DMS114 treated with DMSO at 0.1 percent for 48 hours (cell line): ENCODE results near the gene MAST2.
"Not testable (repeated sequence)": the region's sequence is repeated elsewhere in the genome, so short reads cannot be mapped to it uniquely, and the experiment has no call there.

Experiments used
- DNase-seq: peaks from one replicate; lab custom pipeline; 2025; ENCODE audit not compliant: unreplicated experiment; lab: John Stamatoyannopoulos, UW

Gene MAST2

GRCh38 chr1:46056325-46056724 is 252.9 kb downstream of the MAST2 start:
- DNase-seq: no peak

- not testable (repeated sequence) for DNase-seq
These were observed 253.8 kb downstream of the MAST2 start for GRCh38 chr1:46057215-46057614.

- no peak for DNase-seq
These were observed 254.4 kb downstream of the MAST2 start for GRCh38 chr1:46057781-46058180.

- DNase-seq: no peak
These were observed 255.5 kb downstream of the MAST2 start for GRCh38 chr1:46058936-46059335.

GRCh38 chr1:46061146-46061545 is 257.7 kb downstream of the MAST2 start:
- DNase-seq: no peak

GRCh38 chr1:46062651-46063319 is 259.4 kb downstream of the MAST2 start:
- DNase-seq: no peak

GRCh38 chr1:46064708-46065107 is 261.3 kb downstream of the MAST2 start:
- no peak for DNase-seq

- DNase-seq: no peak
These were observed 262.0 kb downstream of the MAST2 start for GRCh38 chr1:46065405-46065804.

- no peak for DNase-seq
These were observed 264.2 kb downstream of the MAST2 start for GRCh38 chr1:46067652-46068051.

GRCh38 chr1:46068525-46068924 is 265.1 kb downstream of the MAST2 start:
- DNase-seq: no peak

GRCh38 chr1:46070164-46070814 is 266.9 kb downstream of the MAST2 start:
- DNase-seq: no peak

GRCh38 chr1:46072975-46073374 is 269.6 kb downstream of the MAST2 start:
- no peak for DNase-seq

- DNase-seq: no peak
These were observed 272.9 kb downstream of the MAST2 start for GRCh38 chr1:46076343-46076742.

- no peak for DNase-seq
These were observed 274.2 kb downstream of the MAST2 start for GRCh38 chr1:46077644-46078043.

GRCh38 chr1:46080257-46080656 is 276.8 kb downstream of the MAST2 start:
- no peak for DNase-seq

GRCh38 chr1:46081206-46081605 is 277.8 kb downstream of the MAST2 start:
- no peak for DNase-seq

- no peak for DNase-seq
These were observed 278.2 kb downstream of the MAST2 start for GRCh38 chr1:46081619-46082018.

GRCh38 chr1:46083579-46083978 is 280.2 kb downstream of the MAST2 start:
- DNase-seq: no peak

GRCh38 chr1:46084553-46085451 is 281.4 kb downstream of the MAST2 start:
- DNase-seq: no peak
